Ureter (tissue), 1 donor: Measurements from ENCODE around the gene MEA1. TPM values are rescaled to one million over a fixed set of nuclear protein-coding genes. Genes with fewer than 3 reads are reported as not detected.
"Not testable (repeated sequence)": the region's sequence is repeated elsewhere in the genome, so short reads cannot be mapped to it uniquely, and the experiment has no call there.

Experiments used
- DNase-seq: peaks from one replicate; pipeline ENCODE4 v3.0.0-alpha.2; 2020; ENCODE audit warnings: low spot score
- total RNA-seq: library from RNA; stranded (reverse); gene quantifications from one replicate; pipeline ENCODE4 v1.2.4, GENCODE V29; 2023
- donor health status: DM: yes; HTN: yes; CAD: no.

MEA1 gene
- 71.2 TPM for total RNA-seq

DNA sequence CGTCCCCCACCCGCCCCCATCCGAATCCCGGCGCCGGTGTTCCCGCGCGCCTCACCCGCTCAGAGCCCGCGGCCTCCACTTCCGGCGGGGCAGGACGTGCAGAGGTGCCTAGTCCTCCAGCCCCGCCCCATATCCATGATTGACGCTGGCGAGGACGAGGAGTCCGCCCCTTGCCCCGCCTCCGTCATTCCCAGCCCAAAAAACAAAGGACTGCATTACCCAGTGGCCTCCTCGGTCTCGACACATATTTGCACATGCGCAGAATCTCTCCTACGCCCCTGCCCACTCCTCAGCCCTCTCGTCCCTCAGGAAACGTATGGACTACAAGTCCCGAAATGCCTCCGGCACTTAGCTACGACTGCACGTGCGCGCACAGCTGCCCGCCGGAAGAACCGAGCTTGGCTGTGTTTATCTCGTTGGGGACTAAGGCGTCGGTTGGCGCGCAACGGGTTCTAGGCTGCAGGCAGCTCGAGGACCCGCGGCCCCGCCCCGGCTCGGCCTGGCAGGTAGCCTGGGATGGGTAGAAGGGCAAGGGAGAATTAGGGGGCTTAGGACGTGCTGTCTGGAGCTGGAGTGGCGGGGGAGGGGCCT, at the start of gene MEA1, which contains the start of gene KLHDC3:
Gene MEA1 (minus strand): TSS at position 104 of the 591 bp plus-strand sequence. CDS start 133 bp downstream, outside the sequence.
Gene KLHDC3 (plus strand): TSS at position 407 of the 591 bp plus-strand sequence. CDS start 2,944 bp downstream, outside the sequence.
- DNase-seq: peak; percentile 99

DNA sequence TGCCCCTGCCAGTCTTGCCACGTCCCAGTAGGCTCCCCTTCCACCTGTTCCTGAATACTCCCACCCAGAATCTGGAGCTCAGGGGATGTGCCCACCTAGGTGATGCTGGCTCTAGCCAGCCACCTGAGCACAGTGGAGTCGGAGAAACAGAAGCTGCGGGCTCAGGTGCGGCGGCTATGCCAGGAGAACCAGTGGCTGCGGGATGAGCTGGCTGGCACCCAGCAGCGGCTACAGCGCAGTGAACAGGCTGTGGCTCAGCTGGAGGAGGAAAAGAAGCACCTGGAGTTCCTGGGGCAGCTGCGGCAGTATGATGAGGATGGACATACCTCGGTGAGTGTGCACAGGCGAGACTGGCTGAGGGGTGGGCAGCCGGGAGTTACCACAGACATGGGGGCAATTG, 49.1 kb upstream of the MEA1 start:
- DNase-seq: no peak

DNA sequence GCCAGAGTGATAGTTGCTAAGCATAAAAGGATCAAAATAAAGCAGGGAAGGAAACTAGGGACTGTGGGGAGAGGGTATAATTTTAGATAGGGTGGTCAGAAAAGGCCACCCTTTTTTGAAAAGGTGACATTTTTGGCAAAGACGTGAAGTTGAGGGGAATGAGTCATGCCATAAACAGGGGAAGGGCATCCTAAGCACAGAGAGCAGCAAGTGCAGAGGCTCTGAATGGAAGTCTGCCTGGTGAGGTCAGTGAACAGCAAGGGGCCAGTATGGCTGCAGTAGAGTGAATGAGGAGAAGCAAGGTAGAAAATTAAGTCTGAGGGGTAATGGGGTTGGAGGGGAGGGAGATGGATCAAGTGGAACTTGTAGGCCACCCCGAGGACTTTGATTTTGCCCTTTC, 48.1 kb upstream of the MEA1 start:
- no peak for DNase-seq

DNA sequence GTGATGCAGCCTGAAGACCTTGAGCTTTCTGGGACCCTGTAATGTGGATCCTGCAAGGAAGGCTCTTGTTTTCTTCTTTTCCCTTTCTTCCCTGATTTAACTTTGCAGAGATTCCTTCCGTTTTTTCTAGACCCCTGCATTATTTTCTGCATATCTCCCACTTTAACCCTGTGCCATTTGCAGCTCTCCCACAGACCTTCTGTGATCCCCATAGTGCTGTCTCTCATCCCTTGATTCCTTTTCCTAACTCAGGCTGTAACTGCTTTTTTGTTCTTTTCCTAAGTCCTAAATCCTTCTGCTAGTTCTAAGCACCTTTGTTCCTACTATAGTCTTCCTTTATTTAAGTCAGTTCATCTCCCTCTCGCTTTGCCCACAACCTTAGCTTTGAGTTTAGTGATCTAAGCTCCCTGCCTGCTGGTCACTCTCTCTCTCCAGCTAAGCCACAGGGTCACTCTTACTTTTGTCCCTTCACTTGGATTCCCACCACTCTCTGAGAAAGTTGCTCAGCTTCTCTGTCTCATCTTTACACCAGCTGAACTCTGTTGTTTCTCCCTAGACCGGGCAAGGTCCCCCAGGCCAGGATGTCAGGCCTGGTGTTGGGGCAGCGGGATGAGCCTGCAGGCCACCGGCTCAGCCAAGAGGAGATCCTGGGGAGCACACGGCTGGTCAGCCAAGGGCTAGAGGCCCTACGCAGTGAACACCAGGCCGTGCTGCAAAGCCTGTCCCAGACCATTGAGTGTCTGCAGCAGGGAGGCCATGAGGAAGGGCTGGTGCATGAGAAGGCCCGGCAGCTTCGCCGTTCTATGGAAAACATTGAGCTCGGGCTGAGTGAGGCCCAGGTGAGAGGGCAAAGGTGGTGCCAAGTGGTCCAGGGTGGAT, 47.2 kb upstream of the MEA1 start:
- DNase-seq: no peak

DNA sequence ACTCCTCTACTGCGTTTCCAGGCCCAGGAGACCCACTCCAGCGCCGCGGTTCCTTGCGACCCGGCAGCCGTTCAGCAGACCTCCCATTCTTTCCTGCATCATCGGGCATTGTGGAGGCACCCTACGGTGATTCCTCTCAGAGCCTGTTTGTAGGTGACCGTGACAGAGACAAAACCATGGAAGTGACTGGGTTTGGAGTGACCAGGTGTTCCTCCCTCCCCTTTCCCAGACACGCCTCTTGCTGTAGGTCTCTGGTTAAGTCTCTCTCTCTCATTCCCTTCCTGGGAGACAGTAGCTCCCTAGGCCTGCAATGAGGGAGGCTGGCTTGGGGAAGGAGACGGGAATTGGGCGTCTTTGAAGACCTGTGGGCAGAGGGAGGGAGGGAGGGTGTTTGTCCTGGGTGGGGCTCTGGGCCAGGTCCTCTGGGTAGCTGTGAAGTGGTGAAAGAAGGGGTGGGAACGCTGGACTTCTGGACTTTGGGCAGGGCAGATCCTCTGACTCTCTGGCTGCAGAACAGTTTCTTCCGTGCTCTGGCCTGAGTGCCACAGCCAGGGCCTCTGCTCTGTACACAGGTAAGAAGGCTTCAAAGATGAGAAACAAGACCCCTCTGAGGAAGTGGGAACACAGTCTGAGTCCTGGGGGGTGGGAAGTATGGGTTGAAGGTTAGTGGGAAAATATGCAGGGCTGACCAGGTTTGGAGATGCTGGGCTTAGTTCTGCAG, 46.4 kb upstream of the MEA1 start:
- DNase-seq: no peak

DNA sequence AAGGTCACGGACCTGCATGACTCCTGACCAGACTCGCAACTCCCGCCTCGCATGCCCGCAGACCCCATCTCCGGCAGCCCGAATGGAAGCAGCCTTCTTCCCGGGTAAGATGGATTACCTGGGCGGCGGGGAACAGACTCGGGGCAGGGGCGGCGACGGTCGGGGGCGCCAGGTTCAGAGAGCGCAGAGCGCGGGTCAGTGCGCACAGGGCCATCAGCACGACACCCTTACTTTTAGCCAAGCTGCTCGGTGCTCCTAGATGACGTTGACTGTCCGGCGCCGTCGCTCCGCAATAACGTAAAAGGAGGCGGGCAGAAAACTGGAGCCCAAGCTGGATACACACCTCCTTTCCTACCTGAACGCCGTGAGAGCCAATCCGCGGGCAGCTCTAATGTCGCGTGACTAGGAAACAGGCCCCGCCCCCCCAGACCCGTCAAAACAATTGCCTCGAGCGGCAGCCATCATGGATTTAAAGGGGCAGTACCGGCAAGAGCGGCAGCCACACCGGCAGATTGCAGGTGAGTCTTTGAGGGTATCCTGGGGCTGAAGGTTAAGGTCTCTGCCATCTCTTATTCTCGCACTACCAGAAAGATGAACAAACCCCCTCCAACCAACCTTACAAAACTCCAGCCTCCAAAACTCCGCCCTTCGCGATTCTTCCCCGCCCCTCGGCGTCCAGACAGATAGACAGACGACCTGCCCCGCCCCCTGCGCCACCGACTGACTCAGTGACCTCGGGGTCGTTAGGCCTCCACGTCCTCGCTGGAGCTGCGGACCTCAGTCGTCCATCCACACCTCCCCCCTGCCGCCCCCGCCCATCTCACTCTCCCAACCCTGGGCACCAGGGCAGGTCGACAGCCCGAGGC, 45.7 kb upstream of the MEA1 start, which contains the start of the genes KLC4 and MRPL2:
Gene KLC4 (plus strand): TSS at position 464 of the 866 bp plus-strand sequence. CDS start 1,705 bp downstream, outside the sequence.
Gene MRPL2 (minus strand): TSS at position 267 of the 866 bp plus-strand sequence. CDS start 53 bp downstream, at position 214.
- DNase-seq: peak; percentile 98

DNA sequence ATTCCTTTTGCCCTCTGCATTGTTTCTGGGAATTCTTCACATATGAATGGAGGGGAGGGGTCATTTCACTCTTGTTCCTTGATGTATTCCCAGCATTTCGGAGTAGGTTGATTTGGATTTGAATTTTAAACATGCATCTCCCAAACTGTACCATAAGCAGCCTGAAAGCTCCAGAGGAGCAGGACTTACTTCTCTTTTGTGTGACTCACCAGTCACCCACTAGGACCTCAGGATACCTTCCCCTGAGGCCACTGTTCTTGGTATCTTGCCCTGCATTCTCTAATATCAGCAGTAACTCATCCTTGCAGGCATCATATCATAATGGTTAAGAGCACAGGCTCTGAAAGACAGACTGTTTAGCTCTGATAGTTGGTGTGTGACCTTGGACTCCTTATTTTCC, 44.8 kb upstream of the MEA1 start:
- DNase-seq: no peak

DNA sequence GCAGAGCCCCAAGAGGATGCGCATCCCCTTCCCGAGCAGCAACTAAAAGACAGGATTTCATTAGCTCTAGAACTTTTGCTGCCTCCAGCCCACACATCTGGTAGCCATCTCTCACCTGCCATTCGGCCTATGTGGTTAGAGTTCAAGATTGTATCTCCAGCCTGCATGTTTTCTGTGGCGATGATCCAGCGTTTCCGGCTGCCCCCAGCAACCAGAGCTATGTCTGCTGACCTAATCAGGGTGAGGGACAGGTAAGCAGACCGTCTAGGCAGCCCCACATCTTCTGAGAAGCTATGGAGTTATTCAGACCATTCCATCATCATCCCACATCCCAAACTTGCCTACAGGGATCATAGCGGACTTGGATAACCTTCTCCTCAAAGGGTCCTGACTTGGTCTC, 42.2 kb upstream of the MEA1 start:
- no peak for DNase-seq

DNA sequence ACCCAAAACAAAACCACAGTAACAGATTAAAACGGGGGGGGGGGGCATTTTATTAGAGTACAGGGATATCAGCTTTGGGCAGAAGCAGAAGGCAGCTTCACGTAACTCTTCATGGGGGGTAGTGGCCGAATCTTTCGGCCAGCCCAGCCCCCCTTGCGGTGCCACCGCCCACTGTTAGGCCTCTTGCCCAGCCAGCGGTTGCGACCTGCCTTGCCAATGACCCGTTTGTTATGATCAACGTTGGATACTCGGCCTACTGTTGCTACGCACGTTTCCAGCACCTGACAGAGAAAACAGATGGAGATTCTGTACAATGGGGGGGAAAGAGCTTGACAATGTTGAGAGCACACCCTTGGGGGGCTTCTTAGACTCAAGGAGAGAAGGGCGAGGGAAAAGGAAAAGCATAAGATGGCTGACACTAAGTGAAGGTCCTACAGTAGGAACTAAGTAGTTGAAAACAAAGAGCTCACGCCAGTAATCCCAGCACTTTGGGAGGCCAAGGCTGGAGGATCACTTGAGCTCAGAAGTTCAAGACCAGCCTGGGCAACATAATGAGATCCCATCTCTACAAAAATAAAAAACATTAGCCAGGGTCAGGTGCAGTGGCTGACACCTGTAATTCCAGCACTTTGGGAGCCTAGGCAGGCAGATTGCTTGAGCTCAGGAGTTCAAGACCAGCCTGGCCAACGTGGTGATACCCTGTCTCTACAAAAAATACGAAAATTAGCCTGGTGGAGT, 40.6 kb upstream of the MEA1 start:
- no peak for DNase-seq

DNA sequence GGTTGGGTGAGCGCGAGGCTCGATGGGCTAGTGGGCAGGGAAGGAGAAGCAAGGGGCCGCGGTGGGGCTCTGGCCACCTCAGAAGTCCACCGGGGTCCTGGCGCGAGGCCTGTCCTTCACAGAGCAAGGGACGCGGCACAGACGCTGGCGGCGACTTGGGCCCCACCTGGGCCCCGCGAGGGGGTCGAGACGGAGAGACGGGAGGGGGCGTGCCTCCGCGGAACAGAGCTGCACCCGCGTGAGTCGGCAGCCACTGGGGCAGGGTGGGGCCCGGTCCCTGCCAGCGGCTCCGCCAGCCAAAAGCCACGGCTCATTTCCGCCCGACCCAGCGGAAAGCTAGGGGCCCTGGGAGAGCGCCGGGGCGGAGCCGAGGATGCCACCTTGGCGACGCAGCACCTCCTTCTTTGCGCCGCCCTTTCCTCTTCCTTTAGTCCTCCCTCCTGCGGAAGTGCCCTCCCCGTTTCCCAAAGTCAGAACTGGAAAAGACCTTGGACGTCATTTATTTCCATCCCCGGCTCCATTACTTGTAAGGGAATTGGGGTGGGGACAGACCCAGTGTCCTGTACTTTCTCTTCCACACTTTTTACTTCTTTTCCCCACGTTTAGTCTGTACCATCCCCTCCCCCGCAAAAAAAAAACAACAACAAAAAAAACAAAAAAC, 39.9 kb upstream of the MEA1 start, which contains the start of gene CUL7:
Gene CUL7 (minus strand): TSS at position 307 of the 661 bp plus-strand sequence. CDS start 1,063 bp downstream, outside the sequence.
- peak; percentile 94 for DNase-seq

DNA sequence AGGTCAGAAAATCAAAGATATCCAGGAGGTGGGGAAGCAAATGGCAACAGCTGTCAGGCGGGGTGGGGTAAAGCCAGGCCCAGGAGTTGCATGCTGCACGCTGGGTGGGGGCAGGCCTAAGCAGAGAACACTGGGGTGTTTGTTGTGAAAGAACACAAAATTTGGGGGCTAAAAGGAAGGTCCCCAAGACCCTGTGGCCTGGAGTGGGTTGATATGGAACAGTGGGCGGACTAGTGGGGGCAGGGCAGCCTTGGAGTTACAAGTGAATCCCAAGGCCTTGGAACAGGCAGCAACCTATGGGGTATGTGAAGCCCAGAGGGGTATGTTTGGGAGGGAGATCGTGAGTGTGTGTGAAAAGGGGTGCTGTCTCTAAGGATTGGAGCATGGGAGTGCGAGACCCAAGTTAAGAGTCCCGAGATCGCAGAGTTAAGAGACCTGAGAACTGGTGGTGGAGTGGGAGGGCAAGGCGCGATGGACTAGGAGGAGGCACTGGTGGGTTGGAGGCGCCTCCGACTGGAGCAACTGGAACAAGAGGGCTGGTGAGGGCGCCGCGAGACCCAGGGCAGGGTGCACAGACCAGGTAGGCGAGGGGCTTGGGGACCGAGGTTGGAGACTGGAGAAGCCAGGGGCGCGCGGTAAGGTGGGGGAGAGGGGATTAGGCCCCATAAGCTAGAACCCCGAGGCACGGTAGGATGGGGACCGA, 39.2 kb upstream of the MEA1 start:
- DNase-seq: peak; percentile 55

DNA sequence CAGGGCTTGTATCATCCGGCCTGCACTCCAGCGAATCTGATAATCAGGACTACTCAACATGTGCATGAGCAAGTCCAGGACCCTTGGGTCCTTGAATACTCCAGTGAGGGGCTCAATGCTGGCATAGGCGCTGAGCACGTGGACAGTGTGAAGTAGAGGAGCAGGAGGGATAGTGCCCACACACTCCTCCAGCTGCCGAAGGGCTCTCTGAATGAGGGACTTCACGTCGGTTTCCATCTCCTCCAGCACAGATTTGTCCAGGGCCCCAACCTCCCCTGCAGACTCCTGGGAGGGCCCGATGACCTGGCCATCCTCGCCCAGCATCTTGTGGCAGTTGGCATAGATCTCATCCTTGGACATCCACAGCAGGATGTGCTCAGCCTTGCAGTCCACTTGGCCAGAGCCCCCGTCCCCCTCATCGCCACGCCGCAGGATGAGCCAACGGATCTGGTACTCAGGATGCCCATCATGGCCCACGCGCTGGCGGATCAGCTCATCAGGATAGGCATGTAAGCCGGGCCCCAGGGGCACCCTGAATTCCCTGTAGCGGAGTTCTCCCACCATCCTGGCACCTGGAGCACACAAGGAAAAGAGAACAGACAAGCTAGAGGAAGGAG, 38.6 kb upstream of the MEA1 start:
- DNase-seq: no peak

DNA sequence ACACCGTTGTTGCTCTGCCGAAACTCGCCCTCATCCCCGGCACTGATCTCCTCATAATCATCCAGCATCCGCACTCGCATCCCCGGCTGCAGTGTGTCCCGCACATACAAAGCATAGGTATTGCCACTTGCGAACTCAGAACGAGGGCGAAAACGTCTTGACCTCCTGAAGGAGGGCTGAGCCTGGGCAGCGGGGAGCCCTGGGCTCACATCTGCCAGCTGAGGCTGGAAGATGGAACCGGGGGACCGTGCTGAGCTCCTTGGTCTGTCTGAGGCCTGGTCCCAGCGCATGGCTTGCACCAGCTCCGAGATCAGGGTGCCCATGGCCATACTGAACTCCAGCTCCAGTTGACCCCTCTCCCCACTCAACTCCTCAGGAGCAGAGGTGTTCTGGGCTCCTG, 37.2 kb upstream of the MEA1 start:
- no peak for DNase-seq

DNA sequence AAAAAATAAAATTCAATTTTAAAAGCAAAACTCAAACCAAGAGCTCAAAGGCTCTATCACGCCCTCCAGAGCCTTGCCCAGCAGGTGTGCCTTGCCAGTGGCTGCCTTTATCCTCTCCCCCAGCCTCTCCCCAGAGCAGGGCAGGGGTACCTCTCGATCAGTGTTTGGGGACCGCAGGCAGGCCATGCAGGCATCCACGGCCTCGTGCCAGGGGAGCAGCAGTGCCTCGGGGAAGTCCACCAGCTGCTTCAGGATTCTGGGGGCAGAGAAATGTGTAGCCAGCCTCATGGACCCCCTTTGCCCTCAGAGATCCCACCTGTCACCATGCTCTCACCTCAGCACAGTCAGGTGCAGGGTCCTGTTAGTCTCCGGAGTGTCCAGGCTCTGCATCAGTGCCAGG, 34.3 kb upstream of the MEA1 start:
- no peak for DNase-seq

DNA sequence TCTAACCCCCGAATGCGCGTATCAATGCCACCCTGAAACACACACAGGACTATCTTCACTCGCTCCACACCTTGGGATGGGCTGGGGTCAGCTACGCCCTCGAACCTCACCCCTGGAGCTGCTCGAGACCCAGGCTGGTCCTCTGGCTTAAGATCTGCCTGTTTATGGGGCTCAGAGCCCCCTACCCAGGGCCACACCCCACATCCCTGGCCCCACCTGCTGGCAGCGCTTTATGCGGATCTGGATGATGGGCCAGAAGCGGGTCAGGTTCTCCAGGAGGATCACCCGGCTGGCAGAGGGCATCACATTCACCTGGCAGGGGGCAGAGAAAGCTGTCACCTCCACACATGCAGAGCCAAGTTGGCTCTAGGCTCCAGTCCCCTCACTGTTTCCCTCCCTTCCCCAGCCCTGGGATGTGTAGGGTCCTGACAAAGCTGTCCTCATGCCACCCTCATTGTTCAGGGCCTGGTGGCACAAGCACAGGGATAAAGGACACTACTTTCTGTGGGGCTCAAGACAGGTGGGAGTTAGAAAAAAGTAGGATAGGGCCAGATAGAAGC, 31.7 kb upstream of the MEA1 start:
- DNase-seq: no peak

DNA sequence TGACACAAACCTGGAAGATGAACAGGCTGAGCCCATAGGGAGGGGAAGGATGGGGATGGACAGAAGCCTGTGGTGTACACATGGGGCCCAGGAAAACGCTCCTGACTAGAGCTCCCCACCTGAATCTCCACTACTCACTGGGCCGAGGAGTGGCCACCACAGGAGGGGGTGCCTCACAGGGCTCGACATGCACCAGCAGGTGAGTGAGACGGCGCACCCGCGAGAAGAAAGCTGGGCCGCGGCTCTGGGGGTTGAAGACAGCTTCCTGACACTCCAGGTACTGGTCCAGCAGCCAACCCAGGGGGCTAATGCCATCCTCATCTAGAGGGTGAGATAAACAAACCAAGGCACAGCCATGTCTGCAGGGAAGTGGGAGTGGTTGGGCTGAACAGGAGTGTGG, 29.6 kb upstream of the MEA1 start:
- DNase-seq: no peak

DNA sequence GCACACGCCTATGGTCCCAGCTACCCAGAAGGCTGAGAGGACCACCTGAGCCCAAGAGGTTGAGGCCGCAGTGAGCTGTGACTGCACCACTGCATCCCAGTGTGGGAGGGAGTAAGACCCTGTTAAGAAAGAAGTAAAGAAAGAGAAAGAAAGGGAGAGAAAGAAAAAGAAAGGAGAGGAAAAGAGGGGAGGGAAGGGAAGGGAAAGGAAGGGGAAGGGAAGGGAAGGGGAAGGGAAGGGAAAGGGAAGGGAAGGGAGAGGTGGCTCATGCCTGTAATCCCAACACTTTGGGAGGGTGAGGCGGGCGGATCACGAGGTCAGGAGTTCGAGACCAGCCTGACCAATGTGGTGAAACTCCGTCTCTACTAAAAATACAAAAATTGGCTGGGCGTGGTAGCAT, 27.7 kb upstream of the MEA1 start:
- not testable (repeated sequence) for DNase-seq

DNA sequence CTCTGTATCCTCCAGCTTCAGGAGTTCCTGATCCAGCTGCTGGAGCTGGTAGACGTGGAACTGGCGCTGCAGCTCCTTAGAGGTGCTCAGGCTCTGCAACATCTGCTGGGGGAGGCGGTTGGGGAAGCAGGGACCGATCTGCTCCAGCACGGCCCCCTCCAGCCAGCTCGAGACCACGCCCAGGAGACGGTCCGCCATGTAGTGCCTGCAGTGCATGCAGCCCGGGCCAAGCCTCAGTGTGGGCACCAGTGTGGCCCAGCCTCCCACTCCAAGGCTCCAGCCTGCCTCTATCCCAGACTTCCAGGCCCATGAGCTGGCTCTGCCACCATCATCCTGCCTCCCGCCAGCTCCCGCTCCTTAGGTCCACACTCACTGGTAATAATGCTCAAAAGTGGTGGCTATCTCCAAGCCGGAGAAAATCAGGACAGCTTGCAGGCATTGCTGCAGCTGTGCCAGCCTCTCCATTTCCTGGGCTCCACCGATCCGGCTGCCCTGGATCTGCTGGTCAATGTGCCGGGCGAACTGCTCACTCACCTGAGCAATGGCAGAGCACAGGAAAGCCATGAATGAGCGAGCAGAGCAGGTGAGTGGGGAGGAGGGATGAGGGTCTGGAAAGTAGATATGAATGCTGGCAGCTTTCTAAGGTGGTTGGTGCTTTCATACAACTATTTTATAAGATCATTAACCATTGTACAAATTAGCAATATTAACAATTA, 27.0 kb upstream of the MEA1 start:
- no peak for DNase-seq
